ENCODE results near the gene ARHGAP19.
"Not testable (repeated sequence)": the region's sequence is repeated elsewhere in the genome, so short reads cannot be mapped to it uniquely, and the experiment has no call there.

The ARHGAP19 gene

DNA sequence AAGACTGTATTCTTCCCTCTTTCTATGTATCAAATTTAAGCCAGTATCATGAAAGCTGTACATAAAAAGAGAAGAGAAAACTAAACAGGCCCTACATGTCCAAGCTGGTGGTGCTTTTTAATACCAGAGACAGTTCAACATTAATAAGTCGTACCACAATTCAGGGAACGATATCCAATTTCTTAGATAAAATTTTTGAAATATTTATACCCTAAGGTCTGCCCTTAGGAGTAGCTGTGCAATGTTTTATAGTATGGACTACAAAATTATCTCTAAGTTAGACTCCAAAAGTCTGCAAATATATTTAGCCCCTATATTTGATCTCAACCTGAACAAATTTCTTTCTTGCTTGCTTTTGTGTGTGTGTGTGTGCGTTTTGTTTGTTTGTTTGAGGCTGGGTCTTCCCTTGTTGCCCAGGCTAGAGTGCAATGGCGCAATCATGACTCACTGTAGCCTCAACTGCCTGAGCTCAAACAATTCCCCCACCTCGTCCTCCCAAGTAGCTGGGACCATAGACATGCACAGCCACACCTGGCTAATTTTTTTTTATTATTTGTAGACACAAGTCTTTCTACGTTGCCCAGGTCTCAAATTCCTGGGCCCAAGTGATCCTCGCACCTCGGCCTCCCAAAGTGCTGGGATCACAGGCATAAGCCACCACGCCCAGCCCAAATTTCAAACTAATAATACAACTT is 13.2 kb downstream of the ARHGAP19 start:
- DNase-seq, result no peak

DNA sequence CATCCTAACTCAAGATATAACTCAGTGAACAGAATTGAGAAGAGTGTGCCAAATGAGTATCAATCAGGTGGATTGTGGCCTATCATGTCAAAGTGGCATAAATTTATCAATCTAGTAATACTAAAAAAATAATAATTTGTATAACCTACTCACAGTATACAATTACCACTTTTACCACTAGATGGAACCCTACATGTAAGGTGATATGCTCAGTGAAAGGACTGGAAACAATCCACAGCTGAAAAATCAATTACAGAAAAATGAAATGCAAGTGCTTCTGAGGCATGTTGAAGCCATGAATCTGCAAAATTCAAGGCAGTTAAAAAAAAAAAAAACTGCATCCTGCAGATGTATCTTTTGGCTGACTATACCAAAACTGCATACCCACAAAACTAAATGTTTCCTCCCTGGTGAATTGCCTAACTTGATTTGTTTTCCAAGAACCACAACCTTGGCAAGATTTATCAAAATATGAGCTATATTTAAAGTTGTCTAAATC is 13.9 kb downstream of the ARHGAP19 start:
- DNase-seq, result no peak

DNA sequence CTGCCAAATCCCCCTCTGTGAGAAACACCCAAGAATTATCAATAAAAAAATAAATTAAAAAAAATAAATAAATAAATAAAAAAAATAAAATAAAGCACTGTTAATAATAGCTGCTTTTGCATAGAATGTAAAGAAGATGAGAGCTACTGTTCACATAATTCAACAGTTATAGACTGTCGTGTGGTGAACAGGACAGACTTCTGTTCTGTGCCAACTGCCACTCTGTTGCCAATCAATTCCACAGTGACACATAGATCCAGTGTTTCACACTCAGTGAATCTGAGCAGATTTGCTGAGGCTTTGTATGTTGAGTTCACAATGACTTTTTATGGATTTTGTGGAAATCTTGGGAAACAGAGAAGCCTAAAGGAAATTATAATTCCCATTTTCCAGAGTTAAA is 14.9 kb downstream of the ARHGAP19 start:
- no peak for DNase-seq

DNA sequence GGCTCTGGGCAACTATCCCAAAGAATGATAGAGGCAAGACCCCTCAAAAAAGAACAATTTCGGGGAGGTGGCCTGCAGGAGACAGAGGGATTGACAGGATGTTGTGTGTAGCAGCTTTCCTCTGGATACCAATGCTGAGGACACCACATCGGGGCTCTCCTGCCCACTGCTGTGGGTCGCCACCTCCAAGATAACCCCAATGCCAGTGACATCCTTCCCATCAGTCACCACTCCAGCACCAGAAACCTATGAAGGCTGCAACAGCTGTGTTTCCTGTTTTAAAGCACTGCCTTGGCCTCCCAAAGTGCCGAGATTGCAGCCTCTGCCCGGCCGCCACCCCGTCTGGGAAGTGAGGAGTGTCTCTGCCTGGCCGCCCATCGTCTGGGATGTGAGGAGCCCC is 17.6 kb downstream of the ARHGAP19 start:
- no peak for DNase-seq

DNA sequence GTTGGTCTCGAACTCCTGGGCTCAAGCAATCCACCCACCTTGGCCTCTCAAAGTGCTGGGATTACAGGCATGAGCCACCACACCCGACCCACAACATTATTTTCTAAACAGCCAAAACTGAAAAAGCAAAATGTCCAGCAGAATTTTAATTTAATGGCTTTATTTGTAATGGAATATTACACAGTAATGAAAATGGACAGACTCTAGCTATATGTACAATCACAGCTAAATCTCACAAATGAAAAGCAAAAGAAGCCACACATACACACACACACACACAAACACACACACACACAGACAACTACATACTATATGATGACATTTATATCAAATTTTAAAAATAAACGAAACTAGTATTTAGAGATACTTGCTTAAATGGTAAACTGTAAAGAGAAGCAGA is 18.7 kb downstream of the ARHGAP19 start:
- DNase-seq, result no peak

DNA sequence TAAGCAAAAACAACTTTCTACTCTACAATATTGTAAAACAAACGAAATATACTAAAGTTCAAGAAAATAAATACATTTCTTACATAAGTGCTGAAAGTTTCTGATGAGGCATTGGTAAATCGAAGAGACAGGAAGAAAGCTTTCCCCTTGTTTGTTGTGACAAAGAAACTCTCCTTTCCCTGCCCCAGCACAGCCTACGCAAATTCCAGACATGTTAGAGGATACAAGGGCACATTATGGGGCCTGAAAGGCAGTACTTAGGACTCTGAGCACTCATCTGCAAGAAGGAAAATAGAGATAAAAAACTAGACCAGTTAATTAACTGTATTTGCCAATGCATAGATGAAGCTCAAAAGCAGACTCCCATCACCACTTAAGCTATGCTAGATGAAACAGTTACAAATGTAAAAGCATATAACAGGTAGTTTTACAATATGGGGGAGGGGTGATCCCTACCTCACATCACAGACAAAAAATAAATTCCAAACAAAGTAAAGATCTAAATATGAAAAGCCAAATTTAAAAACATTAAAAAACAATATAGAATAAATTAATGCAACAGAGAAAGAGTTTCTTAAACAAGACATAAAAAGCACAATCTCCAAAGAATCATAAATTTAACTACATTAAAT is 21.8 kb downstream of the ARHGAP19 start:
- no peak for DNase-seq

DNA sequence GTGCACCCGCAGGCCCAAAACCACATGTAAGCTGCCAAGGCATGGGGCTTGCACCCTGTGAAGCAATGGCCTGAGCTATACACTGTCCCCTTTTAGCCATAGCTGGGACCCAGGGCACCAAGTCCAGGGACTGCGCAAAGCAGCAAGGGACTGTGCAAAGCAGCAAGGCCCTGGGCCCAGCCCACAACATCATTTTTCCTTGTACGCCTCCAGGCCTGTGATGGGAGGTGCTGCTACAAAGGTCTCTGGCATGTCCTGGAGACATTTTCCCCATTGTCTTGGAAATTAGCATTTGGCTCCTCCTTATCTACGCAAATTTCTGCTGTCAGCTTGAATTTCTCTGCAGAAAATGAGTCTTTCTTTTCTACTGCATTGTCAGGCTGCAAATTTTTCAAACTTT is 24.8 kb downstream of the ARHGAP19 start:
- no peak for DNase-seq

DNA sequence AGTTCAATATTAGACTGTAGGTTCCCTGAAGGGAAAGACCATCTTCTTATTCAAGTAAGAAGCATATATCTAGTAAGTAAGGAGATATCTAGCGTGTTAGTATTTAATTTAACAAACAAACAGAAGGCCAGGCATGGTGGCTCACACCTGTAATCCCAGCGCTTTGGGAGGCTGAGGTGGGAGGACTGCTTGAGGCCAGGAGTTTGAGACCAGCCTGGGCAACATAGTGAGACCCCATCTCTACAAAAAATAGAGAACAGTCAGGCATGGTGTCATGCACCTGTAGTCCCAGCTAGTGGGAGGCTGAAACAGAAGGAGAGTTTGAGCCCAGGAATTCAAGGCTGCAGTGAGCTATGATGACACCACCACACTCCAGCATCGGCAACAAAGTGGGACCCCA is 27.3 kb downstream of the ARHGAP19 start:
- DNase-seq, result not testable (repeated sequence)

DNA sequence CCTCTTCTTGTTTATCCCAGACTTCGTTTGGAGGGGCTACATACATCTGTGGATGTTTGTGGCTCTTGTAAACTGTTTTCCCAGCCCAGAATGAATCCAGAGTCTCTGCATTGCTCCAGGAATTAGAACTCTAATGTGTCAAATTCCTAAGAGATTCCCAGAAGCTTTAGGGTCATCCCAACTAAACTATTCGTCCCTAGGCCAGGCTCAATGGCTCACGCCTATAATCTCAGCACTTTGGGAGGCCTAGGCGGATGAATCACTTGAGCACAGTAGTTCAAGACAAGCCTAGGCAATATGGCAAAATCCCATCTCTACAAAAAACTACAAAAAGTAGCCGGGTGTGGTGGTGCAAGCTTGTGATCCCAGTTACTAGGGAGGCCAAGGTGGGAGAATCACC is 28.5 kb downstream of the ARHGAP19 start:
- no peak for DNase-seq

DNA sequence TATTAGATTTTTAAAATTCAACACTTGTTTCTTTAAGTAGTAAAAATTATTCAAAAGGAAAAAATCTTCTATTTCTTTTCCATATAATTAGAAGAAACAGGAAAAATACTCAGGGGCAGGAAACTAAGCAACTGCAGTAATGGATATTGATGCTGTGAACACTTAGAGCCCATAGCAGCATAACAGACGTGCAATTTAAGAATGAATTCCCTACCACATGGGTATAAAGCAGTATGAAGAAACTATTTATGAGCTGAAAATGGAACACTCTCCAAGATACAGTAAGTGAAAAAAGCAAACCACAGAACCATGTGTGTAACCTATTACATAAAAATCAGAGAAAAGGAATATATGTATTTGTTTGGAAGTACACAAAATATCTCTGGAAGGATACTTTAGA is 30.8 kb downstream of the ARHGAP19 start:
- DNase-seq, result no peak

DNA sequence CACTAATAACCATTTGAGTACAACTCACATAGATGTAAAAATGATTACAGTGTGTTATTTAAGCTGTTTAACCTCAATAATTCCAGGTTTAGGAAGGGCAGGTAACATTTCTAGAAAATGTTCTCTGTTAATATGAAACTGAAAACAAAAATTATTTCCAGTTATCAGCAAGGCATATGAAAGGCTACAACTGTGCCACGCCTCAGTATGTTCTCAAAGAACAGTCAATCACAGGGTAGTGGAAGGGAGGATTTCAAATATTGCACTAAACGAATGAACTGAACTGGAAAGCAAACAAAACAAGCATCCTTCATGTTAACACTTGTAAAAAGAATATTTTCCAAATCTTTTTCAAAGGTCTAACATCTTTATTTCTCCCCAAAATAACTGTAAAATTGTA is 31.3 kb downstream of the ARHGAP19 start:
- DNase-seq, result no peak

DNA sequence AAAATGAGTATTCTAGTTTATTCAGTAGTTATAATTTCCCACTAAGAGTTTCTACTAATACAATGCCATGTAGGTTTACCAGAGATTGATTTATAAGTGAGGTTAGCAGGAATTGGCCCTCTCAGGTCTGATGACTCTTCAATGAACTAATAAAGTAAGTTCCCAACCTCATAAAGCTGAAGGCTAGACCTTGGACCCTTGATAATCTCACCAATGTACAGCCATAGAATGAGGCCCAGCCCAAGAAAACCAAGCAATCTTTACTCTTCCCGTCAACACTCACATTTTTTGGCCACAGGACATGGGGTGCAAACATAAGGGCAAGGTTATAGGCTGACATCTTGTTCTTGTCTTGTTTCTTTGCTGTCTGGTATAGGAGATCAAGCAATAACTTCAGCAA is 33.3 kb downstream of the ARHGAP19 start:
- no peak for DNase-seq

DNA sequence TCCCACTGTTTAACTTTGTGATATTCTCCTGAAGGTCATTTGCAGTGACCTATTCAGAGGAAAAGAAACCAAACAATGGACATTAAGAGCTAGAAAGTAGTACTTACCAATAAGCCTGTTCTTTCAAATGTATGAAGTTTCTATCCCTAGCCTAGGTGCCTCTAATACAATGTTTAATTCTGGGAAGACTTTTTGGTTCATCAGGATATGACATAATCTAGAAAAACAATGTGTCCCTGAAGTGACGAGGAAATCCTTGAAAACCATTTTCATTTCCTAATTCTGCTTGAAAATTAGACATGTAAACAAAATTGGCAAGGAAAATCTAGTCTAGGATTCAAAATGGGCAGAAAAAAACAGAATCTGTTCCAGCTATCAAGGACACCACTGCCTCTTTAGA is 36.1 kb downstream of the ARHGAP19 start:
- DNase-seq, result no peak

DNA sequence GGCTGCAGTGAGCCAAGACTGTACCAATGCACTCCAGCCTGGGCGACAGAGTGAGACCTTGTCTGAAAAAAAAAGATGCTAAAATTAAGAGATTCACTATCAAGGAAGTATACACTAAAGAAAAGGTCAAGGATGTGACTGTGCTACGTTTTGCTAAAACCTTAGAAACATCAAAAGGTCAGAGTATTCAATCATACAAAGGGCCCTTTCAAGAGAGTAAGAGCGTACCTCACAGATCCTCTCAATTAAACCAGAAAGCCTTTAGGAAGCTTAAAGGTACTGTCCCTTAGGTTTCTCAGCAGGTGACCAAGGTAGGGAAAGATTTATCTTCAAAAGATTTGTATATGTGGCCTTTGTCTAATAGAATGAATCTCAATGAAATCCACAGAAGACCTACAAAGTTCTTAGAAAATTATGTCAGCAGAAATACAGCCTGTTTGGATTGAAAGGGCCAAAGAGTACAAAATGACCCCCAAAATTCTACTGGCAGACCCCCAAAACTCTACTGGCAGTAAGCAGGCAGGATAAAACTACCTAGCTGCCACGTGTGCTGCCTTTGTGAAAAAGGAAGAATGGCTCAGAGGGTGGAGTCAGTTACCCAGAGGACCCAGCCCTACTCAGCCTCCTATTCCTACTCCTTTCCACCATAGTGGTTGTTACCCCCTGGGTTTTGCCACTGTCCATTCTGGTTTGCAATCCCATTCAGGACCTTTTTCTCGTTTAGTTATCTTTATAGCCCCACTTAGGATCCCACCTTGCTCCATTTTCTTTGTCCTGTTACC is 36.7 kb downstream of the ARHGAP19 start:
- DNase-seq, result no peak

DNA sequence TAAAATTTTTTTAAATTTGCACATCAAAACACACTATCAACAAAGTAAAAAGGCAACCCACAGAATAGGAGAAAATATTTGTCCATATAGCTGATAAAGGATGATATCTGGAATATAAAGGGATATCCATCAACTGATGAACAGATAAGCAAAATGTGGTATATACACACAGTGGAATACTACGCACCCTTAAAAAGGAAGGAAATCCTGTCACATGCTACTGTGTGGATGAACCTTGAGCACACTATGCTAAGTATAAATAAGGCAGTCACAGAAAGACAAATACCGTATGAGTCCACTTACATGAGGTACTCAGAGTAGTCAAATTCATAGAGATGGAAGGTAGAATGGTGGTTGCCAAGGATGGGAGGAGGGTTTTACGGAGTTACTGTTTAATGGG is 37.7 kb downstream of the ARHGAP19 start:
- DNase-seq, result no peak

DNA sequence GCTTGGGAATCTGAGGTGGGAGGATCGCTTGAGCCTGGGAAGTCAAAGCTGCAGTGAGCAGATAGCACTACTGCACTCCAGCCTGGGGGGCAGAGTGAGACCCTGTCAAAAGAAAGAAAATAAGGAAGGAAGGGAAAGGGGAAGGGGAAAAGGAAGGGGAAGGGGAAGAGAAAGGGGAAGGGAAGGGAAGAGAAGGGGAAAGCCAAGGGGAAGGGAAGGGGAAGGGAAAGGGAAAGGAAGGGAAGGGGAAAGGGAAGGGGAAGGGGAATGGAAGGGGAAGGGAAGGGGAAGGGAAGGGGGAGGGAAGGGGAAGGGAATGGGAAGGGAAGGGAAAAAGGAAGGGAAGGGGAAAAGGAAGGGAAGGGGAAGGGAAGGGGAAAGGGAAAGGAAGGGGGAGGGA is 41.5 kb downstream of the ARHGAP19 start:
- DNase-seq, result no peak

DNA sequence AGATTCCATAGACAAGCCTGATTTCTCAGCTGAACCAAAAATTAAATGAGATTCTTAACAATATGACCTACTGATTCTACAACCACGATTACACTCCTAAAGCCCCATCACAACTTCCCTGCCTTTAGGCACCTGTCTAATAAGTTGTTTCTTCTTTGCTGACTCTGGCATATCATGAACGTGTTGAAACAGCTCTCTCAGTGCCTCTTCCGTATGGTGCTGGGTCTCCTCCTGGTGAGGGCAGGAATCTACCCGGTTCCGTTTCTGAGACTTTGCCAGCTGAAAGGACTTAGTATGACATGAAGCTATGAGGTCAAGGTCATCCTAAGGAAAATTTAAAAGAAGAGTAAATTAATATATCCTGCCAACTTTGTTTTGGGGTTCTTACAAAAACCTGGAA is 48.6 kb downstream of the ARHGAP19 start:
- DNase-seq, result no peak

DNA sequence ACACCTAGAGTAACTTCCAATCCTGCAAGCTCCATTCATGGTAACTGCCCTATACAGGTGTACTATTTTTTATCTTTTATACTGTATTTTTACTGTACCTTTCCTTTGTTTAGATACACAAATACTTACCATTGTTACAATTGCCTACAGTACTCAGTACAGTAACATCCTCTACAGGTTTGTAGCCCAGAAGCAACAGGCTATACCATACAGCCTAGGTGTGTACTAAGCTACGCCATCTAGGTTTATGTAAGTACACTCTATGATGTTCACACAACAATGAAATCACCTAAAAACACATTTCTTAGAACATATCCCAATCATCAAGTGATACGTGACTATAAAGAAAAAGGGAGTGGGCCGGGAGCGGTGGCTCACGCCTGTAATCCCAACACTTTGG is 53.6 kb downstream of the ARHGAP19 start:
- no peak for DNase-seq

DNA sequence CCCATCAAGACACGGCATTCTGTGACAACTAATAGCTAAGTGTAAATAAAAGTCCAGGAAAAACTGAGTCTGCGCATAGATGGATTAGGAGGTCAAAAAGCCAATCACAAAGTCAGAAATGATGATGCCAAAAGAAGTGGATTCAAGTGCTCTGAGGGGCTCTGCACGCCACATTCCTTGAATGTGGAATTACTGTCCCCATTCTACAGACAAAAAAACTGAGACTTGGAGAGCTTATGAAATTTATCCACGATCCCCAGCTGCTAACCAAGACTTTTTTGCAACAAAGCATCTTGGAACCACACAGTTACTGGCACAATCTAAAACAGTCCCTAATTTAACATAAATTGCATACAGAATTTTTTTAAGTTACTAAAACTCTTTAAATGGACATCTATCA is 57.1 kb downstream of the ARHGAP19 start:
- DNase-seq, result no peak

DNA sequence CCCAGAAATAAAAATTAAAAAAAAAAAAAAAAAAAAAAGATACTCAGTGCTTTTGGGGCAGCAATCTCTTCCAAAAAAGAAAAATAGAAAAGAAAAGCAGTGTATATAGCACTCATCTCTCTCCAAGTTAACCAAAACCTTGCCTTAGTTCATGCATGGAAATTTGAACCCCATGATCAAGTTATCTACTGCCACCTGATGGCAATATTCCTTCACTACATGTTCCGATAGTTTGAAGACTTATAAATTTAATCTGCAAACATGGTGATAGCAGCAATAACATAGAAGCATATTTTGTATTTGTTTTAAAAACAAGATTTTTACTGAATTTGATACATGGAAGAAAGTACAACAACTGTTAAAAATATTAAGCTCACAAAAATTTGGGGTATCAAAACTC is 58.0 kb downstream of the ARHGAP19 start:
- no peak for DNase-seq

DNA sequence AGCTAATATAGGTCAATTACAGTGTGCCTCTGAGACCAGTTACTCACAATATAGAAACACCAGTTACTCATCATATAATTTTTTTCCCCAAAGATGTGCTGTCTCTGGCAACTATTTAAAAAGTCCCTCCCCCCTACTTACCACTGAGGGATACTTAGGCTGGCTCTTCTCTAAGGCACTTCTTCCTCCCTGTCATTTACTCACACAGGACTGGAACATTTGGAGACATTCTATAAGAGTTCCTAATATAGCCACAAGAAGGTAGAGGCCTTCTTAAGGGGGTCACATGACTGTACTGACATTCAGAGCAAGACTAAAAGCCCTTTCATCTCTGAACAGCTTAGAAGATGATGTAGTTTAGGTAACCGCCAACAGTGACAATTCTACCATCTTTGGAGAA is 62.3 kb downstream of the ARHGAP19 start:
- no peak for DNase-seq

DNA sequence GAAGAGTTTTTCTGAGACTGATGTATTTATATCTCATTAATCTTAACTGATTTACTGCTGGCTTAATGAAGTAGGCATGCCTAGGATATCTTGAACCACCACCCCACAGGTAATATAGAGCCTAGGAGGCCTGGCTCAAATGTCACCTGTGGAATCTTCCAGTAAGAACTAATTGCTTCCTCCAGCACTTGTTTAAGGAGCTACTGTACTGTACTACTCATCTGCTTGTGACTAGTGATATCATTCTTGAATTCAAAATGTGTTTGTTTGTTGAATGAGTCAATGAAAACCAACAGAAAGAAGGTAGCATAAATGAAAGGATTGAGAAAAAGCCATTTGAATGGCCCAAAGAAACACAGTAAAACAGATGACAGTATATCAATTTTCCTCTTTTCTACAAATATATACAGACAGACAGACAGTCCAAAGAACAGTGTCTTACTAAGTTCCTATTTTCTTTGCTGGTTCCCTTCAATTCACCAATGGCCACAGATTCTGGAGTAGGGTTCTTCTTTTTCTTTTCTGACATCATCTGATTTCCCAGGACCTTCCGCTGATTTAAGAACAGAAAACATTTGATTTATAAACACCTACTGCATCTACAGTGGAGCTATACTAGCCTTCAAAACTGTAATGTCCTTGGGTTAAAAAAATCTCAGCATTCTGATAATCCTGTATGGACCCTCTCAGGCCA is 63.0 kb downstream of the ARHGAP19 start:
- no peak for DNase-seq

DNA sequence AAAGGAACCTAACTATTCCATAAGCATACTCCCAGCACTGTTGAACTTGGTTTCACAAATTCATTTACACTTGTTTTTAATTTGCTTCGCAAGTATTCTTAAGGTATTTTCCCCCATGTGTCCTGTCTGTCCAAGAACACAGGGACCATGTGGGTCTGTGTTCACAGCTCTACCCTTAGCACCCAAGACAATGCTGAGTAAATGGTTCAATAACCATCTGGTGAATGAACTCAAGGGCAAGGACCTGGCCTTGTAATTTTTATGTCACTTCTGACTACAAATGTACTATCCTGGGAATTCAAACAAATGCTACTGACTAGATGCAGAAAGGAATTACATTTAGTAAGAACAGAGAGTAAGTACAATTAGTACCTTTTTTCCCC is 63.7 kb downstream of the ARHGAP19 start:
- DNase-seq, result no peak

Measured in stimulated activated CD4-positive, alpha-beta T cell treated with anti-CD3 and anti-CD28 coated beads, Interleukin-12 subunit alpha, Interleukin-12 subunit beta, amount 100 ng/mL, for 4 hours (primary cell).